GM19328 (cell line): ENCODE results near the gene MBOAT1.

Experiments
- ATAC-seq: cut with Tn5 transposase; IDR thresholded peaks from one replicate; pipeline ENCODE4 v1.9.1; 2021; ENCODE audit warnings: mild to moderate bottlenecking, moderate library complexity; ENCODE audit not compliant: unreplicated experiment

The MBOAT1 gene

DNA sequence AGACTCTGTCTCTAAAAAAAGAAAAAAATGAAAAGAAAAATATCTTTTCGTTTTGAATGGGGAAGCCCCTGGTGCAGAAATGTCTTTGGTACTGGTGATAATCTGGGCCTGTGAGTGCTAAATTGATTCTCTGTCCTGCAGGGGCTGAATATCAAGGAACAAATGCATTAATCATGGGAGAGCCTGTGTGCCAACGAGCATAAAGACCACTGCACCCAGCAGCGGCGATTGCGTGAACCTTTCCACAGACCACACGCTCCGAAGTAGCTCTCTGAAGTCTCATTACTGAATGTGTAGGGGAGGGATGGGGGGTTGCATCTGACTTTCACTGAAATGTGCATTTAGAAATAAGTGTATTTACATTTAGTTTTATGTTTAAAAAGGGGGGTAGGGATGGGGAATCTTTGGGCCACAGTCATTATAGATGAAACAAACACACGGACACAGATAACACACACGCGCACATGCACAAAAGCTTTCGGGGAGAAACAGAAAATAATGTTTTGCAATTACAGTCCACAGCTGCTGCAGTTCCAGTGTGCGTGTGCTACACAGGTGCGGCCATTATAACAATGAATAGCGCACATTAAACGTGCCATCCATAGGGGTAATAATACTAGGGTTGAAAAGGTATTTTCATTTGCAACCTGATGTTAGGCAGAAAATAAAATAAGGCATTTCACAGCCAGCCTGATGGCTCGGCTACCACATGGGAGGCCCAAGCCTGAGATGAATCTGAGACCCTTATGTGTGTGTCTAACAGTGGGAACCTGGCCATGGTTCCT lies 154.0 kb downstream of the MBOAT1 start:
- ATAC-seq = no peak

DNA sequence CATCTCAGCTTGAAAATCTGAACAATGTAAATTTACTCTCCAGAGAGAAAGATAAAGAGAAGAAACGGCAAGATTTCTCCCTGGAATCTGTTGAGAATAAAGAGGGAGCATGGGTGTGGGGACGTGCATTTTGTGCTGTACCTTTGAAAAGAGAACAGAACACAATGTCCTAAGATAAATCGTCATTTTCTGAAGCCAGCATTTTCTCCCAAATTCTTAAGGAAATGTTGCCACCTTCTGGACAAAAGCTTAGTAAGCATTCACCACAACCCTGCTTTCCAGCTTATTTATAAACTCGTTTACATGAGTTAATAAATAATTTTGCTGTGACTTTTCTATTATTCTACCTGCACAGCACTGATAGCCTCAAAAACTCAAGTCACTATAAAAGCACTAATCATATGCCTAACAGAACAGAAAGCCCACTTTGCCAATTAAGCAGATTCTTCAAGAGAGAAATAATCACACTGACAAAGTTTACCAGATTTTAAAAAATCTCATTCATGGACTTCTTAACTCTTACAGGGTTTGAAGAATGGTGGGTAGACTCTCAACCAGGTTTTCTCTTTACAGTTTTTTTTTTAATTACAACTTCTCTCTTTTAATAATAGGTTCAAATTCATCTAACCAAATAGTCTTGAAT lies 155.8 kb downstream of the MBOAT1 start:
- ATAC-seq = no peak

DNA sequence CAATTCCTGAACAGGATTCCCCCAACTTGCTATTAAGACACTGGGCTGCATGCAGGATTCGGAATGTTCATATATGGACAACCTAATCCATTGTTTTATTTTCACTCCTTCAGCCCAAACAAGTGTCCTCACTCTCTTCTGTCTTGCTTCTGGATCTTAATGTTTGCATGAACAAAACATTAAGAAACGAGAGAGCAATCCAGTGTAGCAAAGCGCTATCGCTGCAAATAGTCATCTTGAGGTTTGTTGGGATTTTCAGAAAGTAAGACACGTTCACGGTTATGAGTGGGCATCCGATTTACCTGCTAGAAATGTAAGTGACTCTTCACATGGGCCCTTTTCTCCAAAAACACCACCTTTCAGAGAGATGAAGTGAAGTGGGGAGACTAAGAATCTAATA lies 156.4 kb downstream of the MBOAT1 start:
- no peak for ATAC-seq
